CD8-positive, alpha-beta memory T cell (primary cell): ENCODE data around the gene PDE2A. TPM values are rescaled to one million over a fixed set of nuclear protein-coding genes. Genes with fewer than 3 reads are reported as not detected.
A peak's percentile ranks its signal among the peaks of the same experiment; 100 is the strongest.

Experiments
- CTCF ChIA-PET: fragments of 350-600 bp; sonication (Branson Sonifier 250); formaldehyde crosslinking; loops from one replicate; lab custom pipeline; 2021; ENCODE audit warnings: antibody characterized with exemption; lab: Charles Lee
- POLR2A ChIA-PET: fragments of 350-600 bp; sonication (Branson Sonifier 250); formaldehyde crosslinking; loops from one replicate; lab custom pipeline; 2021; ENCODE audit warnings: antibody characterized with exemption; lab: Charles Lee
- DNase-seq, 5 donors: peaks; one replicate each; pipeline versions ENCODE4 v3.0.0 to v3.0.0-alpha.2; 2020 to 2022; ENCODE audit warnings: mixed read lengths in 1 of 5
- H3K27ac ChIP-seq: one replicate; pipeline ENCODE4 v1.7.0; 2013; ENCODE audit warnings: low read depth, mild to moderate bottlenecking, low read length, moderate library complexity
- H3K27me3 ChIP-seq: 2 replicates; pipeline ENCODE4 v1.7.0; 2013; ENCODE audit warnings: low read length, mild to moderate bottlenecking; ENCODE audit not compliant: insufficient read depth, poor library complexity, severe bottlenecking
- H3K36me3 ChIP-seq: 2 replicates; pipeline ENCODE4 v1.7.0; 2013; ENCODE audit warnings: mild to moderate bottlenecking, low read length, moderate library complexity; ENCODE audit not compliant: insufficient read depth
- H3K4me1 ChIP-seq: 2 replicates; pipeline ENCODE4 v1.7.0; 2013; ENCODE audit warnings: mild to moderate bottlenecking, low read length, moderate library complexity; ENCODE audit not compliant: insufficient read depth
- H3K4me3 ChIP-seq: 2 replicates; pipeline ENCODE4 v1.7.0; 2013; ENCODE audit warnings: mild to moderate bottlenecking, low read length
- H3K9me3 ChIP-seq: 2 replicates; pipeline ENCODE4 v1.7.0; 2013; ENCODE audit warnings: mild to moderate bottlenecking, low read length
- H3K27ac Mint-ChIP-seq, 8 donors: one replicate each; pipeline ENCODE4 v1.8.0; 2020 to 2021; ENCODE audit warnings: mixed read lengths in 8 of 8, mild to moderate bottlenecking in 6 of 8, inconsistent platforms in 3 of 8, moderate library complexity in 3 of 8
- H3K27me3 Mint-ChIP-seq, 2 donors: one replicate each; pipeline ENCODE4 v1.8.0; 2020 to 2021; ENCODE audit warnings: mixed read lengths in 2 of 2, mild to moderate bottlenecking in 1 of 2, moderate library complexity in 1 of 2
- H3K36me3 Mint-ChIP-seq, 3 donors: one replicate each; pipeline ENCODE4 v1.8.0; 2020 to 2021; ENCODE audit warnings: mixed read lengths in 3 of 3, inconsistent platforms in 1 of 3, mild to moderate bottlenecking in 1 of 3
- H3K4me1 Mint-ChIP-seq, 3 donors: one replicate each; pipeline ENCODE4 v1.8.0; 2020 to 2021; ENCODE audit warnings: mixed read lengths in 3 of 3, inconsistent platforms in 1 of 3, mild to moderate bottlenecking in 1 of 3
- H3K4me3 Mint-ChIP-seq, 7 donors: one replicate each; pipeline ENCODE4 v1.8.0; 2020 to 2021; ENCODE audit warnings: mixed read lengths in 7 of 7, mild to moderate bottlenecking in 6 of 7, moderate library complexity in 4 of 7, inconsistent platforms in 2 of 7
- H3K9me3 Mint-ChIP-seq, 5 donors: one replicate each; pipeline ENCODE4 v1.8.0; 2020 to 2022; ENCODE audit warnings: mixed read lengths in 5 of 5, mild to moderate bottlenecking in 3 of 5, moderate library complexity in 2 of 5, inconsistent platforms in 1 of 5
- polyA plus RNA-seq: library from polyadenylated mRNA; unstranded; fragments of 300-500 nt; fragmentation: Illumina TruSeq; gene quantifications from one replicate; pipeline ENCODE4 v1.2.3, GENCODE V29; 2021
- total RNA-seq, 2 experiments: library from RNA; stranded (reverse); gene quantifications; one replicate each; pipeline ENCODE4 v1.2.3, GENCODE V29; 2021

The PDE2A gene
- total and polyA plus RNA-seq, 3 experiments from 2014 or later = 0.08 to 0.66 (median 0.55) TPM

GRCh38 chr11:72695354-72695753 lies 21.1 kb upstream of the PDE2A start:
- Mint-ChIP-seq H3K27me3 (no peaks in the 10 kb centered on the region), H3K36me3 (peaks cover 10 to 98% (median 19%) of the 10 kb centered on the region in 3 donors), H3K4me3 (no peak overlapping the region), H3K9me3 (no peaks in the 10 kb centered on the region), H3K4me1 (no peaks in the 10 kb centered on the region), H3K27ac (peak overlapping the region in 2 of 8 donors; percentile 12 to 66)
- no peak overlapping the region for H3K27ac ChIP-seq
- H3K36me3 ChIP-seq = peaks cover 68% of the 10 kb centered on the region
- POLR2A ChIA-PET = no interaction called here
- H3K4me3 ChIP-seq = no peak overlapping the region
- H3K9me3 ChIP-seq = no peaks in the 10 kb centered on the region
- CTCF ChIA-PET = interaction anchor here (1.4 kb wide), 1 partner anchor 99 kb away, joined by 3 read pairs; no protein-coding TSS in a partner anchor
- DNase-seq = no peak
- H3K4me1 ChIP-seq = no peaks in the 10 kb centered on the region
- H3K27me3 ChIP-seq = no peaks in the 10 kb centered on the region

- Mint-ChIP-seq H3K4me1 (peaks cover 0 to 8% (median 6%) of the 10 kb centered on the region in 3 donors), H3K36me3 (peaks cover 5 to 97% (median 21%) of the 10 kb centered on the region in 3 donors), H3K9me3 (no peaks in the 10 kb centered on the region), H3K27me3 (no peaks in the 10 kb centered on the region), H3K4me3 (no peak overlapping the region), H3K27ac (no peak overlapping the region)
- Histone ChIP-seq H3K4me1 (no peaks in the 10 kb centered on the region), H3K36me3 (peaks cover 64% of the 10 kb centered on the region), H3K9me3 (no peaks in the 10 kb centered on the region), H3K27ac (no peak overlapping the region), H3K27me3 (no peaks in the 10 kb centered on the region), H3K4me3 (no peak overlapping the region)
- no peak for DNase-seq
- POLR2A ChIA-PET = no interaction called here
- CTCF ChIA-PET = no interaction called here
Observed at GRCh38 chr11:72693271-72693968, 19.2 kb upstream of the PDE2A start.

GRCh38 chr11:72692498-72693237 lies 18.4 kb upstream of the PDE2A start:
- peaks cover 5 to 97% (median 21%) of the 10 kb centered on the region in 3 donors for H3K36me3 Mint-ChIP-seq
- Histone ChIP-seq H3K4me1 (no peaks in the 10 kb centered on the region), H3K9me3 (no peaks in the 10 kb centered on the region), H3K4me3 (no peak overlapping the region), H3K27me3 (no peaks in the 10 kb centered on the region), H3K36me3 (peaks cover 64% of the 10 kb centered on the region), H3K27ac (no peak overlapping the region)
- DNase-seq = no peak
- CTCF ChIA-PET = interaction anchor here (0.9 kb wide), 1 partner anchor 33 kb away, joined by 4 read pairs; no protein-coding TSS in a partner anchor
- peak overlapping the region in 4 of 8 donors; percentile 24 to 82 (median 64) for H3K27ac Mint-ChIP-seq
- no peaks in the 10 kb centered on the region for H3K9me3 Mint-ChIP-seq
- no peaks in the 10 kb centered on the region for H3K27me3 Mint-ChIP-seq
- no peak overlapping the region for H3K4me3 Mint-ChIP-seq
- peaks cover 0 to 9% (median 8%) of the 10 kb centered on the region in 3 donors for H3K4me1 Mint-ChIP-seq
- POLR2A ChIA-PET = no interaction called here

- H3K27ac ChIP-seq = no peak overlapping the region
- peak overlapping the region in 7 of 8 donors; percentile 15 to 69 (median 67) for H3K27ac Mint-ChIP-seq
- CTCF ChIA-PET = no interaction called here
- no peaks in the 10 kb centered on the region for H3K27me3 Mint-ChIP-seq
- H3K36me3 ChIP-seq = peaks cover 46% of the 10 kb centered on the region
- DNase-seq = no peak
- no peaks in the 10 kb centered on the region for H3K4me1 ChIP-seq
- no peak overlapping the region for H3K4me3 ChIP-seq
- no peaks in the 10 kb centered on the region for H3K27me3 ChIP-seq
- H3K4me1 Mint-ChIP-seq = peaks cover 10 to 27% (median 26%) of the 10 kb centered on the region in 3 donors
- H3K36me3 Mint-ChIP-seq = peaks cover 5 to 92% (median 23%) of the 10 kb centered on the region in 3 donors
- H3K4me3 Mint-ChIP-seq = no peak overlapping the region
- H3K9me3 Mint-ChIP-seq = no peaks in the 10 kb centered on the region
- POLR2A ChIA-PET = no interaction called here
- no peaks in the 10 kb centered on the region for H3K9me3 ChIP-seq
Observed at GRCh38 chr11:72690166-72690565, 15.9 kb upstream of the PDE2A start.

- Histone ChIP-seq H3K9me3 (no peaks in the 10 kb centered on the region), H3K4me1 (no peaks in the 10 kb centered on the region), H3K27me3 (no peaks in the 10 kb centered on the region), H3K36me3 (peaks cover 34% of the 10 kb centered on the region), H3K4me3 (no peak overlapping the region), H3K27ac (no peak overlapping the region)
- H3K36me3 Mint-ChIP-seq = peaks cover 0 to 82% (median 15%) of the 10 kb centered on the region in 3 donors
- no peaks in the 10 kb centered on the region for H3K27me3 Mint-ChIP-seq
- POLR2A ChIA-PET = no interaction called here
- no peak overlapping the region for H3K4me3 Mint-ChIP-seq
- H3K27ac Mint-ChIP-seq = peak overlapping the region in 4 of 8 donors; percentile 7 to 58 (median 16)
- CTCF ChIA-PET = no interaction called here
- DNase-seq = no peak
- H3K4me1 Mint-ChIP-seq = peaks cover 10 to 27% (median 26%) of the 10 kb centered on the region in 3 donors
- no peaks in the 10 kb centered on the region for H3K9me3 Mint-ChIP-seq
Observed at GRCh38 chr11:72688929-72689328, 14.7 kb upstream of the PDE2A start.

GRCh38 chr11:72688486-72688885 lies 14.3 kb upstream of the PDE2A start:
- H3K4me3 Mint-ChIP-seq = no peak overlapping the region
- Histone ChIP-seq H3K9me3 (no peaks in the 10 kb centered on the region), H3K4me1 (no peaks in the 10 kb centered on the region), H3K4me3 (no peak overlapping the region), H3K27ac (no peak overlapping the region), H3K36me3 (peaks cover 31% of the 10 kb centered on the region), H3K27me3 (no peaks in the 10 kb centered on the region)
- CTCF ChIA-PET = no interaction called here
- peaks cover 13 to 31% (median 26%) of the 10 kb centered on the region in 3 donors for H3K4me1 Mint-ChIP-seq
- peak overlapping the region in 7 of 8 donors; percentile 7 to 91 (median 36) for H3K27ac Mint-ChIP-seq
- H3K36me3 Mint-ChIP-seq = peaks cover 0 to 82% (median 15%) of the 10 kb centered on the region in 3 donors
- no peaks in the 10 kb centered on the region for H3K27me3 Mint-ChIP-seq
- H3K9me3 Mint-ChIP-seq = no peaks in the 10 kb centered on the region
- DNase-seq = no peak
- POLR2A ChIA-PET = no interaction called here

- Histone ChIP-seq H3K4me3 (no peak overlapping the region), H3K9me3 (no peaks in the 10 kb centered on the region), H3K4me1 (no peaks in the 10 kb centered on the region), H3K27ac (no peak overlapping the region), H3K27me3 (no peaks in the 10 kb centered on the region), H3K36me3 (peaks cover 21% of the 10 kb centered on the region)
- CTCF ChIA-PET = no interaction called here
- DNase-seq = no peak
- H3K4me1 Mint-ChIP-seq = peaks cover 13 to 31% (median 26%) of the 10 kb centered on the region in 3 donors
- peaks cover 0 to 71% (median 14%) of the 10 kb centered on the region in 3 donors for H3K36me3 Mint-ChIP-seq
- no peaks in the 10 kb centered on the region for H3K27me3 Mint-ChIP-seq
- no peaks in the 10 kb centered on the region for H3K9me3 Mint-ChIP-seq
- POLR2A ChIA-PET = no interaction called here
- H3K27ac Mint-ChIP-seq = peak overlapping the region in 5 of 8 donors; percentile 7 to 94 (median 63)
- H3K4me3 Mint-ChIP-seq = no peak overlapping the region
Observed at GRCh38 chr11:72687326-72687725, 13.1 kb upstream of the PDE2A start.
